Liver (tissue), 9 donors: Measurements from ENCODE around the gene FAM186B. TPM values are rescaled to one million over a fixed set of nuclear protein-coding genes. Genes with fewer than 3 reads are reported as not detected.

ENCODE experiments used
- DNase-seq: peaks from one replicate; pipeline ENCODE4 v3.0.0-alpha.2; 2017; ENCODE audit warnings: low spot score
- H3K27ac ChIP-seq, 2 donors: one replicate each; pipeline ENCODE4 v1.7.0; 2013; ENCODE audit warnings: inconsistent platforms in 2 of 2, low read length in 2 of 2, control low read depth in 1 of 2, low read depth in 1 of 2, mild to moderate bottlenecking in 1 of 2
- H3K27me3 ChIP-seq, 4 donors: one replicate each; pipeline versions ENCODE4 v1.6.1 to v1.7.0; 2013; ENCODE audit warnings: low read length in 3 of 4, inconsistent platforms in 1 of 4, mild to moderate bottlenecking in 1 of 4, moderate library complexity in 1 of 4; ENCODE audit not compliant: control insufficient read depth in 4 of 4, insufficient read depth in 4 of 4
- H3K36me3 ChIP-seq, 4 donors: one replicate each; pipeline versions ENCODE4 v1.6.1 to v1.7.0; 2013; ENCODE audit warnings: low read length in 3 of 4, mild to moderate bottlenecking in 3 of 4, low read depth in 1 of 4, moderate library complexity in 1 of 4; ENCODE audit not compliant: control insufficient read depth in 4 of 4, insufficient read depth in 3 of 4
- H3K4me1 ChIP-seq, 4 donors: one replicate each; pipeline versions ENCODE4 v1.6.1 to v1.7.0; 2013; ENCODE audit warnings: low read length in 3 of 4, mild to moderate bottlenecking in 3 of 4, moderate library complexity in 1 of 4; ENCODE audit not compliant: control insufficient read depth in 4 of 4, insufficient read depth in 4 of 4
- H3K4me3 ChIP-seq, 3 donors: one replicate each; pipeline versions ENCODE4 v1.6.1 to v1.7.0; 2013; ENCODE audit warnings: low read length in 3 of 3, control low read depth in 1 of 3, low read depth in 1 of 3, mild to moderate bottlenecking in 1 of 3
- H3K9ac ChIP-seq, 2 donors: one replicate each; pipeline ENCODE4 v1.7.0; 2013; ENCODE audit warnings: low read length in 2 of 2, mild to moderate bottlenecking in 2 of 2, moderate library complexity in 2 of 2, control low read depth in 1 of 2, low read depth in 1 of 2
- H3K9me3 ChIP-seq, 4 donors: one replicate each; pipeline versions ENCODE4 v1.6.1 to v1.7.0; 2013; ENCODE audit warnings: low read length in 3 of 4; ENCODE audit not compliant: control insufficient read depth in 4 of 4
- CTCF ChIP-seq: fragments of 150-350 bp; IDR thresholded peaks from 2 replicates; pipeline ENCODE4 v1.5.1; 2017; ENCODE audit warnings: improper control_type of control experiment, low read depth, low read length; ENCODE audit not compliant: missing input control
- EGR1 ChIP-seq, 2 donors: IDR thresholded peaks; 2 replicates each; pipeline ENCODE4 v1.6.1; 2016 to 2018; ENCODE audit warnings: antibody characterized with exemption in 2 of 2, low read depth in 2 of 2
- FOXA1 ChIP-seq: IDR thresholded peaks from 2 replicates; pipeline ENCODE4 v1.6.1; 2016; ENCODE audit warnings: antibody characterized with exemption
- FOXA2 ChIP-seq: IDR thresholded peaks from 2 replicates; pipeline ENCODE4 v1.6.1; 2016; ENCODE audit warnings: antibody characterized with exemption
- GABPA ChIP-seq, 2 donors: IDR thresholded peaks in 1 of 2; conservative IDR thresholded peaks in 1 of 2; 2 replicates each; pipeline ENCODE4 v1.6.1; 2016; ENCODE audit warnings: antibody characterized with exemption in 2 of 2, mild to moderate bottlenecking in 1 of 2, moderate library complexity in 1 of 2
- HNF4A ChIP-seq, 2 donors: conservative IDR thresholded peaks; 2 replicates each; pipeline ENCODE4 v1.6.1; 2016; ENCODE audit warnings: antibody characterized with exemption in 2 of 2, mild to moderate bottlenecking in 2 of 2
- HNF4G ChIP-seq: IDR thresholded peaks from 2 replicates; pipeline ENCODE4 v1.6.1; 2016; ENCODE audit warnings: antibody characterized with exemption
- JUND ChIP-seq, 2 donors: IDR thresholded peaks; 2 replicates each; pipeline ENCODE4 v1.6.1; 2016; ENCODE audit warnings: antibody characterized with exemption in 2 of 2
- MAX ChIP-seq: IDR thresholded peaks from 2 replicates; pipeline ENCODE4 v1.6.1; 2016; ENCODE audit warnings: antibody characterized with exemption
- NR2F2 ChIP-seq: IDR thresholded peaks from 2 replicates; pipeline ENCODE4 v1.6.1; 2016; ENCODE audit warnings: antibody characterized with exemption
- RAD21 ChIP-seq, 2 donors: IDR thresholded peaks; 2 replicates each; pipeline ENCODE4 v1.6.1; 2016; ENCODE audit warnings: antibody characterized with exemption in 2 of 2, mild to moderate bottlenecking in 2 of 2
- RXRA ChIP-seq, 2 donors: IDR thresholded peaks; 2 replicates each; pipeline ENCODE4 v1.6.1; 2017 to 2018; ENCODE audit warnings: antibody characterized with exemption in 2 of 2, mild to moderate bottlenecking in 1 of 2
- SP1 ChIP-seq: IDR thresholded peaks from 2 replicates; pipeline ENCODE4 v1.6.1; 2018; ENCODE audit warnings: antibody characterized with exemption, mild to moderate bottlenecking
- TAF1 ChIP-seq: conservative IDR thresholded peaks from 2 replicates; pipeline ENCODE4 v1.6.1; 2016; ENCODE audit warnings: antibody characterized with exemption, mild to moderate bottlenecking
- YY1 ChIP-seq: IDR thresholded peaks from 2 replicates; pipeline ENCODE4 v1.6.1; 2016; ENCODE audit warnings: antibody characterized with exemption, mild to moderate bottlenecking
- ZBTB33 ChIP-seq: IDR thresholded peaks from 2 replicates; pipeline ENCODE4 v1.6.1; 2016; ENCODE audit warnings: antibody characterized with exemption
- WGBS: extraction: QIAGEN DNeasy Blood & Tissue Kit; methylation state at CpG from one replicate; pipeline ENCODE4 v1.1.7; 2013; 5-methylcytosine and 5-hydroxymethylcytosine counted together
- polyA plus RNA-seq, 2 donors: library from polyadenylated mRNA; stranded (reverse) in 1 of 2; unstranded in 1 of 2; fragments of 200-250 nt in 1 of 2; fragments of >200 nt in 1 of 2; fragmentation: Nextera tagmentation in 1 of 2; extraction: Ambion mirVana in 1 of 2; gene quantifications; one replicate each; pipeline versions ENCODE4 v1.2.1 to v1.2.3, GENCODE V29; 2013 to 2015
- total RNA-seq, 2 donors: library from RNA; depleted of rRNA; stranded (reverse); fragments of >200 nt; gene quantifications; one replicate each; pipeline ENCODE4 v1.2.3, GENCODE V29; 2014
- TF ChIP-seq, protein P1 (sequence below): IDR thresholded peaks from 2 replicates; pipeline ENCODE4 v1.6.1; 2016; ENCODE audit warnings: antibody characterized with exemption, mild to moderate bottlenecking
- TF ChIP-seq, protein P2 (sequence below): IDR thresholded peaks from 2 replicates; pipeline ENCODE4 v1.6.1; 2016; ENCODE audit warnings: antibody characterized with exemption
- donor health status: healthy.
- donor health status: healthy.
- donor health status: healthy.
- donor health status: healthy.
- donor health status: healthy.

The FAM186B gene
- total and polyA plus RNA-seq, 4 donors, result 0.19 to 0.84 (median 0.42) TPM

DNA sequence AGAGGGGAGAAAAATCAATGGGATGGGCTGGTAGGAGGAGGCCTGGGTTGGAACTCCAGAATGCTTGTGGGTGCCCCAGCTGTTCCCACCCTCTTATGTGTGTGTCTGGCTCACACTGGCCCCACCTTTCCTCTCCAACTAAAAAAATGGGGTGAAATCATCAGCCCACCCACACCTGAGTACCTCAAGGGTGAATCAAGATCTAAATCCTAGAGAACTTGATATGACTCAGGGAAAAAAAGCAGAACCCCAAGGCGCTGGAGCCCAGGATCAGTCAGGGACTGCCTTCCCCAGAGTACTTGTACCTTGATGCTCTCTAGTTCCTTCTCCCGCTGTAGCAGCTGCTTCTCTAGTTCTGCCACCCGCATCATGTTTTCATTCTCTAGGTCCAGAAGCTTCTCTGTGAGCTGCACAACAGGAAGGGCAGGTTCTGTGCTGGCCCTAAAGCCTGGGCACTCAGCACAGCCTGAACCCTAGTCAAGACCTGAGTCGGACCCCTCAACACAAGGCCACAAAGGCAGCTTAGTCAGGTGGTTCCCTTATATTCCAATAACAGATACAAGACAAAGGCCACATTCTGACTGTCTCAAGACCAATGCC is 47.6 kb upstream of the FAM186B start:
- no peak for TF ChIP-seq CTCF
- TF ChIP-seq EGR1 (IDR thresholded peaks at IDR 0.05; ENCODE audit: low read depth in 2 of 2), result no peak
- TF ChIP-seq YY1, result no peak
- TF ChIP-seq RXRA (IDR thresholded peaks at IDR 0.05), result no peak
- TF ChIP-seq HNF4G, result no peak
- no peak for TF ChIP-seq GABPA (IDR thresholded peaks at IDR 0.05 in 1 of 2, conservative IDR thresholded peaks at IDR 0.05 in 1 of 2)
- no peak for TF ChIP-seq FOXA1
- TF ChIP-seq NR2F2, result no peak
- no peak for TF ChIP-seq SP1
- TF ChIP-seq HNF4A (conservative IDR thresholded peaks at IDR 0.05), result no peak
- TF ChIP-seq FOXA2, result no peak
- TF ChIP-seq, protein P1, sequence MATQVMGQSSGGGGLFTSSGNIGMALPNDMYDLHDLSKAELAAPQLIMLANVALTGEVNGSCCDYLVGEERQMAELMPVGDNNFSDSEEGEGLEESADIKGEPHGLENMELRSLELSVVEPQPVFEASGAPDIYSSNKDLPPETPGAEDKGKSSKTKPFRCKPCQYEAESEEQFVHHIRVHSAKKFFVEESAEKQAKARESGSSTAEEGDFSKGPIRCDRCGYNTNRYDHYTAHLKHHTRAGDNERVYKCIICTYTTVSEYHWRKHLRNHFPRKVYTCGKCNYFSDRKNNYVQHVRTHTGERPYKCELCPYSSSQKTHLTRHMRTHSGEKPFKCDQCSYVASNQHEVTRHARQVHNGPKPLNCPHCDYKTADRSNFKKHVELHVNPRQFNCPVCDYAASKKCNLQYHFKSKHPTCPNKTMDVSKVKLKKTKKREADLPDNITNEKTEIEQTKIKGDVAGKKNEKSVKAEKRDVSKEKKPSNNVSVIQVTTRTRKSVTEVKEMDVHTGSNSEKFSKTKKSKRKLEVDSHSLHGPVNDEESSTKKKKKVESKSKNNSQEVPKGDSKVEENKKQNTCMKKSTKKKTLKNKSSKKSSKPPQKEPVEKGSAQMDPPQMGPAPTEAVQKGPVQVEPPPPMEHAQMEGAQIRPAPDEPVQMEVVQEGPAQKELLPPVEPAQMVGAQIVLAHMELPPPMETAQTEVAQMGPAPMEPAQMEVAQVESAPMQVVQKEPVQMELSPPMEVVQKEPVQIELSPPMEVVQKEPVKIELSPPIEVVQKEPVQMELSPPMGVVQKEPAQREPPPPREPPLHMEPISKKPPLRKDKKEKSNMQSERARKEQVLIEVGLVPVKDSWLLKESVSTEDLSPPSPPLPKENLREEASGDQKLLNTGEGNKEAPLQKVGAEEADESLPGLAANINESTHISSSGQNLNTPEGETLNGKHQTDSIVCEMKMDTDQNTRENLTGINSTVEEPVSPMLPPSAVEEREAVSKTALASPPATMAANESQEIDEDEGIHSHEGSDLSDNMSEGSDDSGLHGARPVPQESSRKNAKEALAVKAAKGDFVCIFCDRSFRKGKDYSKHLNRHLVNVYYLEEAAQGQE, result no peak
- TF ChIP-seq, protein P2, sequence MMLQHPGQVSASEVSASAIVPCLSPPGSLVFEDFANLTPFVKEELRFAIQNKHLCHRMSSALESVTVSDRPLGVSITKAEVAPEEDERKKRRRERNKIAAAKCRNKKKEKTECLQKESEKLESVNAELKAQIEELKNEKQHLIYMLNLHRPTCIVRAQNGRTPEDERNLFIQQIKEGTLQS, result no peak
- TF ChIP-seq MAX, result no peak
- Histone ChIP-seq H3K27ac (no peak overlapping the region), H3K4me1 (peaks cover 0 to 2% (median 0%) of the 10 kb centered on the region in 4 donors), H3K27me3 (no peaks in the 10 kb centered on the region), H3K9ac (no peak overlapping the region), H3K36me3 (no peaks in the 10 kb centered on the region), H3K4me3 (no peak overlapping the region), H3K9me3 (no peaks in the 10 kb centered on the region)
- DNase-seq, result no peak
- WGBS, result 95% methylated on average over 4 of the region's 4 CpGs

GRCh38 chr12:49651855-49652254 is 46.4 kb upstream of the FAM186B start:
- no peak overlapping the region for H3K27ac ChIP-seq
- no peaks in the 10 kb centered on the region for H3K9me3 ChIP-seq
- peaks cover 0 to 2% (median 0%) of the 10 kb centered on the region in 4 donors for H3K4me1 ChIP-seq
- no peak for DNase-seq
- no peaks in the 10 kb centered on the region for H3K36me3 ChIP-seq
- H3K9ac ChIP-seq, result no peak overlapping the region
- H3K27me3 ChIP-seq, result no peaks in the 10 kb centered on the region
- no peak overlapping the region for H3K4me3 ChIP-seq
- 79% methylated on average over 8 of the region's 8 CpGs for WGBS
- TF ChIP-seq MAX (no peak), ZBTB33 (no peak), GABPA (IDR thresholded peaks at IDR 0.05 in 1 of 2, conservative IDR thresholded peaks at IDR 0.05 in 1 of 2) (no peak), YY1 (no peak), FOXA1 (no peak), TAF1 (no peak), HNF4A (conservative IDR thresholded peaks at IDR 0.05) (no peak), FOXA2 (no peak), CTCF (no peak), RAD21 (IDR thresholded peaks at IDR 0.05) (no peak), JUND (IDR thresholded peaks at IDR 0.05) (no peak), HNF4G (no peak), EGR1 (IDR thresholded peaks at IDR 0.05; ENCODE audit: low read depth in 2 of 2) (no peak)
